Kidney (tissue), 14 donors: ENCODE measurements around the gene CCSER2. TPM values are rescaled to one million over a fixed set of nuclear protein-coding genes. Genes with fewer than 3 reads are reported as not detected.
"Not testable (repeated sequence)": the region's sequence is repeated elsewhere in the genome, so short reads cannot be mapped to it uniquely, and the experiment has no call there.

Source experiments
- DNase-seq, 5 donors: peaks; one replicate each; pipeline ENCODE4 v3.0.0-alpha.2; 2013 to 2020
- FAIRE-seq: peaks from 2 replicates; lab custom pipeline; 2012; peaks lifted over from hg19 to GRCh38; lab: Jason Lieb, UNC
- H3K27ac ChIP-seq, 2 donors: one replicate each; pipeline ENCODE4 v1.7.0; 2013; ENCODE audit warnings: low read depth in 2 of 2, low read length in 2 of 2, inconsistent platforms in 1 of 2
- H3K27me3 ChIP-seq: one replicate; pipeline ENCODE4 v1.7.1; 2013; ENCODE audit warnings: low read length, inconsistent platforms; ENCODE audit not compliant: control insufficient read depth, insufficient read depth
- H3K36me3 ChIP-seq, 3 donors: one replicate each; pipeline versions ENCODE4 v1.7.0 to v1.7.1; 2013; ENCODE audit warnings: low read length in 3 of 3, control low read depth in 1 of 3, inconsistent platforms in 1 of 3; ENCODE audit not compliant: insufficient read depth in 3 of 3, control insufficient read depth in 2 of 3
- H3K4me1 ChIP-seq, 3 donors: one replicate each; pipeline versions ENCODE4 v1.7.0 to v1.7.1; 2013; ENCODE audit warnings: low read length in 3 of 3, inconsistent platforms in 1 of 3, low read depth in 1 of 3; ENCODE audit not compliant: control insufficient read depth in 2 of 3, insufficient read depth in 2 of 3
- H3K4me3 ChIP-seq, 3 donors: one replicate each; pipeline versions ENCODE4 v1.7.0 to v1.8.1; 2013; ENCODE audit warnings: low read length in 3 of 3, control low read depth in 1 of 3, inconsistent platforms in 1 of 3
- H3K9ac ChIP-seq, 3 donors: one replicate each; pipeline versions ENCODE4 v1.7.0 to v1.7.1; 2013; ENCODE audit warnings: low read length in 3 of 3, control low read depth in 1 of 3, inconsistent platforms in 1 of 3
- H3K9me3 ChIP-seq, 3 donors: one replicate each; pipeline versions ENCODE4 v1.7.0 to v1.7.1; 2013; ENCODE audit warnings: low read length in 3 of 3, control low read depth in 1 of 3, inconsistent platforms in 1 of 3; ENCODE audit not compliant: control insufficient read depth in 2 of 3, insufficient read depth in 1 of 3
- intact Hi-C: fragments of 100-400 bp; cut with DNase I; formaldehyde crosslinking; loops from one replicate; pipeline ENCODE4 v1.11.1; 2022
- polyA plus RNA-seq: library from polyadenylated mRNA; stranded (reverse); fragments of 350-450 nt; fragmentation: Illumina TruSeq; extraction: RNeasy Lipid Tissue Mini Kit (QIAGEN cat#74804); gene quantifications from one replicate; pipeline ENCODE4 v1.2.3, GENCODE V29; 2014; ENCODE audit warnings: low read depth, low replicate concordance; ENCODE audit not compliant: insufficient read depth
- total RNA-seq: library from RNA; stranded (reverse); fragmentation: NEBNext Ultra II Directional; extraction: Animal tissue kit (Norgen Biotek cat#: 25700); gene quantifications from one replicate; pipeline ENCODE4 v1.2.1, GENCODE V29; 2021
- TF ChIP-seq, protein P1 (sequence below): IDR thresholded peaks from 3 replicates; pipeline ENCODE4 v1.5.1; 2012; ENCODE audit warnings: mild to moderate bottlenecking, moderate library complexity, borderline replicate concordance; ENCODE audit not compliant: insufficient read depth; ENCODE audit errors: extremely low read depth
- donor health status: control.
- donor health status: control.
- donor health status: control.
- donor health status: control.
- donor health status: control.
- donor health status: DM: yes; HTN: yes; CAD: no.
- donor health status: Normal renal cell carcinoma (clear cell type).

The CCSER2 gene
- total and polyA plus RNA-seq, 2 donors from 2014 or later, result 12.6 to 46.4 TPM

DNA sequence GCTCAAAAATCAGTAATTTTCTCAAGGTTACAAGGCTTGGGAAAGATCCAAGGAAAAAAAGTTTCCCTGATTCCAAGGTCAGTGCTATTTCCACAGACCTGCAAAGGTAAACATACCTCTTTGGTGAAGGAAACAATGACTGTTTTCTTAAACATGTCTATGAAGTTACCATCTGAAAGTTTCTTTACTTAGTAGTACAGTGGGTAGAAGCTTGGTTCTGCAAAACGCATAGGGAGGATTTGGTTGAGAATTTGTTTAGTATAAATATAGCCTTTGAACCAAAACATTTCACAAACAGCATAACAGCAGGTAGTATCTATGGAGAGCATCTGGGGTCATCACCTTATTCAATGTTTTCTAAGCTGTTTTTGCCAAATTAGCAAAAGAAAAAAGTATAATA, 169.6 kb downstream of the CCSER2 start:
- FAIRE-seq (no peak), DNase-seq (no peak)
- TF ChIP-seq, protein P1, sequence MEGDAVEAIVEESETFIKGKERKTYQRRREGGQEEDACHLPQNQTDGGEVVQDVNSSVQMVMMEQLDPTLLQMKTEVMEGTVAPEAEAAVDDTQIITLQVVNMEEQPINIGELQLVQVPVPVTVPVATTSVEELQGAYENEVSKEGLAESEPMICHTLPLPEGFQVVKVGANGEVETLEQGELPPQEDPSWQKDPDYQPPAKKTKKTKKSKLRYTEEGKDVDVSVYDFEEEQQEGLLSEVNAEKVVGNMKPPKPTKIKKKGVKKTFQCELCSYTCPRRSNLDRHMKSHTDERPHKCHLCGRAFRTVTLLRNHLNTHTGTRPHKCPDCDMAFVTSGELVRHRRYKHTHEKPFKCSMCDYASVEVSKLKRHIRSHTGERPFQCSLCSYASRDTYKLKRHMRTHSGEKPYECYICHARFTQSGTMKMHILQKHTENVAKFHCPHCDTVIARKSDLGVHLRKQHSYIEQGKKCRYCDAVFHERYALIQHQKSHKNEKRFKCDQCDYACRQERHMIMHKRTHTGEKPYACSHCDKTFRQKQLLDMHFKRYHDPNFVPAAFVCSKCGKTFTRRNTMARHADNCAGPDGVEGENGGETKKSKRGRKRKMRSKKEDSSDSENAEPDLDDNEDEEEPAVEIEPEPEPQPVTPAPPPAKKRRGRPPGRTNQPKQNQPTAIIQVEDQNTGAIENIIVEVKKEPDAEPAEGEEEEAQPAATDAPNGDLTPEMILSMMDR, result no peak
- Histone ChIP-seq H3K27me3 (no peaks in the 10 kb centered on the region), H3K4me3 (no peak overlapping the region), H3K9ac (no peak overlapping the region), H3K36me3 (no peaks in the 10 kb centered on the region), H3K9me3 (no peaks in the 10 kb centered on the region), H3K4me1 (no peaks in the 10 kb centered on the region), H3K27ac (no peak overlapping the region)
- intact Hi-C loops, result no loop called here

DNA sequence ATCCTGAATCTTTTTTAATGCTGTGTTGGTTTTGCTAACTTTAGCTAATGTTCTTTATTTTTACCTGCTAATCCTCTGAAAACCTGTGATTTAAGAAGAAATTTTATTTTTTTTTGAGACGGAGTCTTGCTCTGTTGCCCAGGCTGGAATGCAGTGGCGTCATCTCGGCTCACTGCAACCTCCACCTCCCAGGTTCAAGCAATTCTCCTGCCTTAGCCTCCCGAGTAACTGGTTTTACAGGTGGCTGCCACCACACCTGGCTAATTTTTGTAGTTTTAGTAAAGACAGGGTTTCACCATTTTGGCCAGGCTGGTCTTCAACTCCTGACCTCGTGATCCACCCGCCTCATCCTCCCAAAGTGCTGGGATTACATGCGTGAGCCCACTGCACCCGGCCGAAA, 170.7 kb downstream of the CCSER2 start:
- H3K27ac ChIP-seq, H3K27me3 ChIP-seq, H3K4me3 ChIP-seq, H3K9ac ChIP-seq, DNase-seq, H3K36me3 ChIP-seq, FAIRE-seq, intact Hi-C loops, H3K9me3 ChIP-seq, H3K4me1 ChIP-seq: not testable (repeated sequence)

DNA sequence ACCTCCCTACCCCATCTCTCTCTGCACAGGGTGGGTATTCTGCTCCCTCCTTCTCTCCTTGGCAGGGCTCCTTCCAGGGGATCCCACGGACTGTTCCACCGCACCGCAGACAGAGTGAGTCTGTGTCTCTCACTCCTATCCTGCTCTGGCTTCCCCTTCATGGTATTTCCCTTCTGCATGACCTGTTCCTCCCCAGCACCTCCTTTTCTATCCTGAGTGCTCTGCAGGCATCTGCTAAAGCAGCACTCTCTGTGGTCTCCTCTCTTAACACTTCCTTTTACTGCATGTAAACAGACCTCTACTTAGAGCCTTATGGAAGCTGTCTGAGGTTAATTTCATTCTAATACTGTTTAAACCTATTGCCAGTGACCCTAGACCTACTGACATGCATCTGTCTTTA, 171.5 kb downstream of the CCSER2 start:
- intact Hi-C loops, result no loop called here
- TF ChIP-seq, protein P1, result no peak
- no peaks in the 10 kb centered on the region for H3K36me3 ChIP-seq
- no peaks in the 10 kb centered on the region for H3K9me3 ChIP-seq
- DNase-seq (peak in 1 of 5 donors; percentile 12), FAIRE-seq (no peak)
- no peaks in the 10 kb centered on the region for H3K4me1 ChIP-seq
- no peak overlapping the region for H3K27ac ChIP-seq
- no peak overlapping the region for H3K4me3 ChIP-seq
- H3K9ac ChIP-seq, result no peak overlapping the region
- no peaks in the 10 kb centered on the region for H3K27me3 ChIP-seq

DNA sequence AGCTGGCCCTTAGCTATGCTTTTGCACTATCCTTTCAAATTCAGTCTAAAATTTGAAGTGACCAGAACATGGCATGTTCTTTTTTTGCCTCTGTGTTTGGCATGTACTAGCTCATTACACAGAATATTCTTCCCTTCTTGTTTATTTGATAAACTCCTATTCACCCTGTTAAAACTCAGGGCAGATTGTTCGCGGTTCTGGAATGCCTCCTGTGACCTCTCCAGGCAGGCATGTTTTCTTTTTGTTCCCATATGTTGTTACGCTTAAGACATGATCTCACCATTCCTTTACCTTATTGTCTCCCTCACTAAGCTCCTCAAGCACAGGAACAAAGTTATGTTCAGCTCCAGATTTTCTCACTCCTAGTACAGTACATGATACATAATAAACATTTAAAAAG, 181.7 kb downstream of the CCSER2 start:
- Histone ChIP-seq H3K9ac (no peak overlapping the region), H3K27ac (no peak overlapping the region), H3K4me1 (no peaks in the 10 kb centered on the region), H3K4me3 (no peak overlapping the region), H3K27me3 (no peaks in the 10 kb centered on the region), H3K9me3 (no peaks in the 10 kb centered on the region), H3K36me3 (peaks cover 0 to 12% (median 3%) of the 10 kb centered on the region in 3 donors)
- intact Hi-C loops, result no loop called here
- FAIRE-seq, result no peak
- no peak for DNase-seq
- TF ChIP-seq, protein P1, result no peak
